ENCODE results near the gene NOTCH1. TPM values are rescaled to one million over a fixed set of nuclear protein-coding genes. Genes with fewer than 3 reads are reported as not detected.

The NOTCH1 gene
- total and polyA plus RNA-seq, 2 of the 8 experiments (the other 6 are each of a cell fraction or from before 2014, with no cell fraction given): 6.9 to 55.6 TPM

- Histone ChIP-seq H3K27me3 (replicated peaks in 1 of 4; ENCODE audit: control insufficient read depth in 3 of 4, extremely low read depth in 1 of 4, insufficient read depth in 3 of 4, low read length in 3 of 4) (peaks cover 0 to 5% (median 0%) of the 10 kb centered on the region in 4 experiments; a peak in 3 of 7 replicates), H3K14ac (ENCODE audit: insufficient read length) (no peak overlapping the region), H4K8ac (ENCODE audit: extremely low read depth, insufficient read depth, low read length) (no peak overlapping the region), H2BK5ac (ENCODE audit: low read depth, low read length) (no peak overlapping the region), H2BK120ac (replicated peaks; ENCODE audit: low read depth, low read length) (no peak overlapping the region), H2AK5ac (ENCODE audit: low read depth, low read length) (no peak overlapping the region), H4K91ac (replicated peaks; ENCODE audit: insufficient read length, low read length) (no peak overlapping the region), H3K23ac (ENCODE audit: insufficient read length) (no peak overlapping the region), H2BK20ac (ENCODE audit: low read length) (no peak overlapping the region), H3K4me3 (ENCODE audit: extremely low read depth in 1 of 4, insufficient read depth in 2 of 4, low read depth in 3 of 4, low read length in 4 of 4) (no peak overlapping the region), H3K4ac (replicated peaks; ENCODE audit: insufficient read length, low read depth, low read length) (no peak overlapping the region), H2AFZ (ENCODE audit: low read length) (no peak overlapping the region), H2BK15ac (ENCODE audit: low read length) (no peak overlapping the region), H3K9ac (replicated peaks in 1 of 4; ENCODE audit: extremely low read depth in 1 of 4, low read depth in 3 of 4, low read length in 3 of 4) (no peak overlapping the region), H3K36me3 (ENCODE audit: control insufficient read depth in 2 of 4, insufficient read depth in 4 of 4, low read length in 3 of 4) (no peaks in the 10 kb centered on the region), H3K79me1 (ENCODE audit: low read depth, low read length) (no peaks in the 10 kb centered on the region), H3K9me3 (ENCODE audit: insufficient read depth in 2 of 2, low read depth in 1 of 2, low read length in 1 of 2) (peaks cover 17 to 18% of the 10 kb centered on the region in 2 experiments), H3K23me2 (ENCODE audit: low read depth, low read length) (no peaks in the 10 kb centered on the region; the same call in 1 of the 2 replicates), H4K5ac (ENCODE audit: insufficient read length, low read depth, low read length) (no peak overlapping the region), H3K4me1 (replicated peaks in 1 of 4; ENCODE audit: control insufficient read depth in 3 of 4, insufficient read depth in 4 of 4, low read length in 3 of 4) (peaks cover 0 to 9% (median 2%) of the 10 kb centered on the region in 4 experiments; a peak in 1 of 7 replicates), H4K20me1 (replicated peaks in 1 of 2; ENCODE audit: control insufficient read depth in 1 of 2, insufficient read depth in 2 of 2, low read length in 2 of 2) (peaks cover 0 to 2% of the 10 kb centered on the region in 2 experiments), H3K27ac (ENCODE audit: low read depth, low read length) (no peak overlapping the region), H3K4me2 (ENCODE audit: insufficient read depth in 1 of 2, low read depth in 2 of 2, low read length in 2 of 2) (no peak overlapping the region), H2BK12ac (ENCODE audit: low read depth, low read length) (no peak overlapping the region), H3K56ac (replicated peaks; ENCODE audit: insufficient read length, low read depth, low read length) (no peak overlapping the region), H3K18ac (ENCODE audit: extremely low read depth, low read length) (no peak overlapping the region), H3K79me2 (ENCODE audit: control insufficient read depth in 1 of 2, insufficient read depth in 2 of 2, low read length in 2 of 2) (no peaks in the 10 kb centered on the region)
- TF ChIP-seq CTCF (IDR thresholded peaks at IDR 0.05; ENCODE audit: control extremely low read depth in 1 of 3, insufficient read depth in 1 of 3, low read depth in 1 of 3, low read length in 3 of 3) (no peak), EGR1 (IDR thresholded peaks at IDR 0.05; ENCODE audit: borderline replicate concordance, low read depth, low read length) (no peak), TEAD4 (IDR thresholded peaks at IDR 0.05; ENCODE audit: low read depth, low read length) (no peak), RAD21 (IDR thresholded peaks at IDR 0.05 in 1 of 2, conservative IDR thresholded peaks at IDR 0.05 in 1 of 2; ENCODE audit: low read depth in 2 of 2, low read length in 2 of 2) (no peak), POLR2A (IDR thresholded peaks at IDR 0.05; ENCODE audit: control extremely low read depth in 1 of 2, low read depth in 2 of 2, low read length in 2 of 2) (no peak), JUN (IDR thresholded peaks at IDR 0.05; ENCODE audit: low read depth, low read length) (no peak), CREB1 (IDR thresholded peaks at IDR 0.05) (no peak), E2F6 (IDR thresholded peaks at IDR 0.05) (no peak)
- FAIRE-seq (no peak), DNase-seq (ENCODE audit: low read depth in 1 of 2, low spot score in 2 of 2) (no peak)
- POLR2A ChIA-PET (ENCODE audit: partially characterized antibody): no interaction called here
- 84% methylated on average over 5 of the region's 5 CpGs; no CpG with 5 or more reads in 1 of the 2 experiments for WGBS, 2 experiments (ENCODE audit: extremely low coverage in 1 of 2, insufficient coverage in 1 of 2, insufficient read length in 1 of 2, insufficient replicate concordance in 2 of 2, low coverage in 1 of 2, low lambda C conversion rate in 2 of 2, missing lambda C conversion rate in 1 of 2)
- CTCF ChIA-PET (ENCODE audit: partially characterized antibody): interaction anchor here (1.1 kb wide), 1 partner anchor 199 kb away, joined by 3 read pairs; no protein-coding TSS in a partner anchor
Observed at GRCh38 chr9:136558373-136558772, 12.5 kb upstream of the NOTCH1 start.
